COR-L47 (cell line): ENCODE measurements around the gene TGFBRAP1.
"Not testable (repeated sequence)": the region's sequence is repeated elsewhere in the genome, so short reads cannot be mapped to it uniquely, and the experiment has no call there.

Experiments
- DNase-seq: peaks from one replicate; lab custom pipeline; 2025; lab: John Stamatoyannopoulos, UW

Gene TGFBRAP1

GRCh38 chr2:105271393-105272045 is 58.0 kb downstream of the TGFBRAP1 start:
- DNase-seq = no peak

- no peak for DNase-seq
Measured at GRCh38 chr2:105269426-105269825, 60.1 kb downstream of the TGFBRAP1 start.

- DNase-seq = no peak
Measured at GRCh38 chr2:105262651-105263091, 66.9 kb downstream of the TGFBRAP1 start.

- no peak for DNase-seq
Measured at GRCh38 chr2:105261061-105261460, 68.5 kb downstream of the TGFBRAP1 start.

- DNase-seq = peak; percentile 20
Measured at GRCh38 chr2:105258835-105259350, 70.6 kb downstream of the TGFBRAP1 start.

GRCh38 chr2:105257981-105258380 is 71.6 kb downstream of the TGFBRAP1 start:
- DNase-seq = no peak

GRCh38 chr2:105256431-105257047 is 73.0 kb downstream of the TGFBRAP1 start:
- no peak for DNase-seq

- no peak for DNase-seq
Measured at GRCh38 chr2:105255979-105256378, 73.6 kb downstream of the TGFBRAP1 start.

- DNase-seq = no peak
Measured at GRCh38 chr2:105254531-105255210, 74.9 kb downstream of the TGFBRAP1 start.

GRCh38 chr2:105252271-105252670 is 77.3 kb downstream of the TGFBRAP1 start:
- no peak for DNase-seq

- not testable (repeated sequence) for DNase-seq
Measured at GRCh38 chr2:105251016-105251648, 78.4 kb downstream of the TGFBRAP1 start.

GRCh38 chr2:105249891-105250290 is 79.6 kb downstream of the TGFBRAP1 start:
- no peak for DNase-seq

- no peak for DNase-seq
Measured at GRCh38 chr2:105249181-105249580, 80.4 kb downstream of the TGFBRAP1 start.

GRCh38 chr2:105248316-105249070 is 81.0 kb downstream of the TGFBRAP1 start:
- no peak for DNase-seq

GRCh38 chr2:105244451-105244850 is 85.1 kb downstream of the TGFBRAP1 start:
- DNase-seq = no peak

GRCh38 chr2:105243961-105244360 is 85.6 kb downstream of the TGFBRAP1 start:
- peak; percentile 12 for DNase-seq

GRCh38 chr2:105242286-105242993 is 87.1 kb downstream of the TGFBRAP1 start:
- DNase-seq = no peak

GRCh38 chr2:105241443-105241842 is 88.1 kb downstream of the TGFBRAP1 start, which contains the start of gene GPR45:
GPR45 (plus strand) TSS chr2:105241743; CDS start chr2:105241859, 116 bp downstream.
- DNase-seq = no peak

GRCh38 chr2:105239924-105240323 is 89.6 kb downstream of the TGFBRAP1 start:
- DNase-seq = no peak

- DNase-seq = no peak
Measured at GRCh38 chr2:105238664-105239240, 90.8 kb downstream of the TGFBRAP1 start.
